Measurements from ENCODE around the gene HPS6. TPM values are rescaled to one million over a fixed set of nuclear protein-coding genes. Genes with fewer than 3 reads are reported as not detected.

The HPS6 gene
- total RNA-seq, 1 experiment from 2014 or later, result 18.7 TPM

- Mint-ChIP-seq H3K36me3 (ENCODE audit: insufficient read depth in 1 of 3, low read depth in 3 of 3) (peaks cover 30 to 38% (median 37%) of the 10 kb centered on the region in 3 experiments), H3K4me1 (peaks cover 52 to 58% of the 10 kb centered on the region in 2 experiments), H3K27ac (peak overlapping the region; percentile 49 to 90 (median 86); a peak in 6 of 7 replicates), H3K27me3 (ENCODE audit: low read depth) (no peaks in the 10 kb centered on the region), H3K9me3 (no peaks in the 10 kb centered on the region), H3K4me3 (peak overlapping the region; percentile 85 to 91)
- Histone ChIP-seq H2BK12ac (ENCODE audit: insufficient read length, low read depth, low read length) (no peak overlapping the region), H2AK5ac (ENCODE audit: insufficient read length, low read length) (no peak overlapping the region), H2BK20ac (ENCODE audit: low read depth, low read length, poor library complexity, severe bottlenecking) (no peak overlapping the region), H2BK15ac (ENCODE audit: low read depth, low read length) (no peak overlapping the region), H3K14ac (ENCODE audit: insufficient read depth, low read length) (no peak overlapping the region; the same call in 1 of the 2 replicates), H3K4me1 (ENCODE audit: insufficient read depth, low read length) (peaks cover 19% of the 10 kb centered on the region), H3K23me2 (ENCODE audit: insufficient read length, low read depth, low read length, poor library complexity, severe bottlenecking) (peaks cover 14% of the 10 kb centered on the region), H3K9ac (ENCODE audit: extremely low read depth, insufficient read length, low read length) (peak overlapping the region; percentile 77), H4K20me1 (ENCODE audit: control insufficient read depth, insufficient read depth, insufficient read length) (peaks cover 3% of the 10 kb centered on the region), H3K4ac (ENCODE audit: low read depth, low read length) (no peak overlapping the region), H3K79me2 (ENCODE audit: insufficient read depth, low read length) (peaks cover 32% of the 10 kb centered on the region; the same call in 1 of the 2 replicates), H3K79me1 (ENCODE audit: insufficient read depth, low read depth, low read length, poor library complexity, severe bottlenecking) (peaks cover 8% of the 10 kb centered on the region), H3K9me3 (ENCODE audit: control insufficient read depth, low read depth, low read length) (no peaks in the 10 kb centered on the region), H3K23ac (ENCODE audit: insufficient read length, low read depth, low read length) (no peak overlapping the region), H3K27me3 (ENCODE audit: insufficient read depth, low read length) (no peaks in the 10 kb centered on the region), H4K8ac (replicated peaks; ENCODE audit: insufficient read length, low read depth, low read length) (no peak overlapping the region), H3K27ac (ENCODE audit: insufficient read length, low read depth, low read length) (no peak overlapping the region), H4K91ac (ENCODE audit: insufficient read length, low read depth, low read length) (no peak overlapping the region), H3K56ac (ENCODE audit: insufficient read length, low read depth, low read length) (no peak overlapping the region), H2BK120ac (ENCODE audit: low read depth, low read length, poor library complexity, severe bottlenecking) (no peak overlapping the region), H3K4me2 (ENCODE audit: insufficient read depth, insufficient read length, low read length) (peak overlapping the region; percentile 82), H3K18ac (ENCODE audit: insufficient read length, low read depth, low read length) (no peak overlapping the region), H2BK5ac (ENCODE audit: insufficient read length, low read length) (no peak overlapping the region), H4K5ac (ENCODE audit: insufficient read length, low read depth, low read length) (no peak overlapping the region), H3T11ph (ENCODE audit: low read length) (no peak overlapping the region), H2AFZ (ENCODE audit: low read length) (no peak overlapping the region)
- no peak for DNase-seq
- no CpG with 5 or more reads among the region's 7 CpGs for WGBS (ENCODE audit: extremely low coverage, insufficient read length, low lambda C conversion rate)
- no peak for TF ChIP-seq CTCF (conservative IDR thresholded peaks at IDR 0.05)
Observed at GRCh38 chr10:102113261-102113955, 48.3 kb downstream of the HPS6 start.
